PC-9 (cell line): ENCODE results near the gene TBX6. TPM values are rescaled to one million over a fixed set of nuclear protein-coding genes. Genes with fewer than 3 reads are reported as not detected.
"Not testable (repeated sequence)": the region's sequence is repeated elsewhere in the genome, so short reads cannot be mapped to it uniquely, and the experiment has no call there.

Experiments
- BruUV-seq: library from RNA; stranded (reverse); fragments of 400-500 nt; replicated peaks from 2 replicates; lab custom pipeline; 2021; lab: Mats Ljungman, UMichigan
- CTCF ChIA-PET: fragments of 300-600 bp; sonication (Branson Sonifier 250); formaldehyde crosslinking; loops from one replicate; lab custom pipeline; 2022; ENCODE audit warnings: antibody characterized with exemption; lab: Charles Lee
- POLR2A ChIA-PET: fragments of 300-600 bp; sonication (Branson Sonifier 250); formaldehyde crosslinking; loops from one replicate; lab custom pipeline; 2022; ENCODE audit warnings: antibody characterized with exemption; ENCODE audit not compliant: unreplicated experiment; lab: Charles Lee
- DNase-seq, 2 experiments: peaks; one replicate each; pipeline versions ENCODE4 v3.0.0 to v3.0.0-alpha.2; 2015 to 2022; ENCODE audit warnings: mixed read lengths in 1 of 2
- H2AFZ ChIP-seq: fragments of 200-600 bp; sonication (generic); 2 replicates; pipeline ENCODE4 v1.8.1; 2017; ENCODE audit warnings: antibody characterized with exemption
- H3F3A ChIP-seq: fragments of 200-600 bp; sonication (generic); 2 replicates; pipeline ENCODE4 v1.8.1; 2017; ENCODE audit warnings: antibody characterized with exemption, mild to moderate bottlenecking, low read depth; ENCODE audit not compliant: insufficient read depth
- H3K27ac ChIP-seq: fragments of 200-600 bp; sonication (generic); 2 replicates; pipeline ENCODE4 v1.6.1; 2016; ENCODE audit warnings: mixed run types
- H3K27me3 ChIP-seq: fragments of 200-600 bp; sonication (generic); 2 replicates; pipeline ENCODE4 v1.6.1; 2016; ENCODE audit warnings: low read depth, mixed run types; ENCODE audit not compliant: insufficient read depth
- H3K36me3 ChIP-seq: fragments of 200-600 bp; sonication (generic); 2 replicates; pipeline ENCODE4 v1.6.1; 2016; ENCODE audit warnings: low read depth, mixed run types
- H3K4me1 ChIP-seq: fragments of 200-600 bp; sonication (generic); replicated peaks from 2 replicates; pipeline ENCODE4 v1.6.1; 2016; ENCODE audit warnings: mixed run types; ENCODE audit not compliant: insufficient read depth
- H3K4me2 ChIP-seq: fragments of 200-600 bp; sonication (generic); 2 replicates; pipeline ENCODE4 v1.6.1; 2017; ENCODE audit warnings: mixed run types
- H3K4me3 ChIP-seq: fragments of 200-600 bp; sonication (generic); 2 replicates; pipeline ENCODE4 v1.6.1; 2016; ENCODE audit warnings: mixed run types
- H3K79me2 ChIP-seq: fragments of 200-600 bp; sonication (generic); 2 replicates; pipeline ENCODE4 v1.6.1; 2017; ENCODE audit warnings: low read depth, mixed run types
- H3K9me2 ChIP-seq: fragments of 200-600 bp; sonication (generic); 2 replicates; pipeline ENCODE4 v1.8.1; 2017; ENCODE audit warnings: mild to moderate bottlenecking; ENCODE audit not compliant: insufficient read depth
- H3K9me3 ChIP-seq: fragments of 200-600 bp; sonication (generic); 2 replicates; pipeline ENCODE4 v1.8.1; 2016; ENCODE audit warnings: low read depth; ENCODE audit not compliant: insufficient read depth
- H4K20me1 ChIP-seq: fragments of 200-600 bp; sonication (generic); 2 replicates; pipeline ENCODE4 v1.8.1; 2017; ENCODE audit not compliant: insufficient read depth
- EZH2 ChIP-seq: fragments of 200-600 bp; sonication (generic); IDR thresholded peaks from 2 replicates; pipeline ENCODE4 v1.8.0; 2017; ENCODE audit warnings: antibody characterized with exemption, low read depth
- intact Hi-C: fragments of 100-400 bp; cut with micrococcal nuclease; formaldehyde crosslinking; loops from one replicate; pipeline ENCODE4 v1.10.0; 2022; ENCODE audit not compliant: unreplicated experiment
- total RNA-seq: library from RNA; stranded (reverse); gene quantifications from 2 replicates; pipeline ENCODE4 v1.2.3, GENCODE V29; 2021
- TF ChIP-seq, protein P1 (sequence below): fragments of 200-600 bp; sonication (generic); conservative IDR thresholded peaks from 2 replicates; pipeline ENCODE4 v1.6.1; 2017; ENCODE audit warnings: mixed run types, antibody characterized with exemption, mild to moderate bottlenecking, moderate library complexity

Gene TBX6
- total RNA-seq, 1 experiment from 2014 or later = 8.3 TPM

DNA sequence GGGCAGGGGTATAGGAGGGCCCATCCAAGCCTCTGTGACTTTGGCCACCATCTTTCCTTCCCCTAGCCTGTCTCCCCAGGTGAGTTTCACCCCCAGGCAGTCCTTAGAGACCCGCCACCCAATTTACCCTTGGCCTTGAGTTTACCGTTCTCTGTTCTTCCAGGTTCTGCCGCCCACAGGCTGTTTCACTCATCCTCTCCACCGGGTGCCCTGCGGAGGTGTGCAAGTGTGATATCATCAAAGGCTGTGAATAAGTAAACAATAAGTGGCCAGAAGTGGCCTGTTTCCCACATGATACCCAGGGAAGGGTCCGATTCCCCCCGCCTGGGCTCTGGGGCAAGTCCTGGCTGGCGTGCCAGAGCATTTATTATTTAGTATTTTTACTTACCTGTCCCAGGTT, 45.5 kb downstream of the TBX6 start:
- H3F3A ChIP-seq = peaks cover 13% of the 10 kb centered on the region
- no peaks in the 10 kb centered on the region for H4K20me1 ChIP-seq
- POLR2A ChIA-PET = no interaction called here
- H3K9me2 ChIP-seq = no peaks in the 10 kb centered on the region
- no peak for DNase-seq
- H3K27ac ChIP-seq = no peak overlapping the region
- no peaks in the 10 kb centered on the region for H3K36me3 ChIP-seq
- no TSS peak for BruUV-seq
- CTCF ChIA-PET = no interaction called here
- intact Hi-C loops = no loop called here
- H3K4me3 ChIP-seq = no peak overlapping the region
- no peaks in the 10 kb centered on the region for H3K79me2 ChIP-seq
- H3K4me1 ChIP-seq = 0 out of 2 replicates have a peak, but pooled peaks cover 3% of the 10 kb centered on the region
- no peaks in the 10 kb centered on the region for H3K27me3 ChIP-seq
- H3K4me2 ChIP-seq = no peak overlapping the region
- no peaks in the 10 kb centered on the region for H3K9me3 ChIP-seq
- no peak for TF ChIP-seq EZH2
- TF ChIP-seq, protein P1, sequence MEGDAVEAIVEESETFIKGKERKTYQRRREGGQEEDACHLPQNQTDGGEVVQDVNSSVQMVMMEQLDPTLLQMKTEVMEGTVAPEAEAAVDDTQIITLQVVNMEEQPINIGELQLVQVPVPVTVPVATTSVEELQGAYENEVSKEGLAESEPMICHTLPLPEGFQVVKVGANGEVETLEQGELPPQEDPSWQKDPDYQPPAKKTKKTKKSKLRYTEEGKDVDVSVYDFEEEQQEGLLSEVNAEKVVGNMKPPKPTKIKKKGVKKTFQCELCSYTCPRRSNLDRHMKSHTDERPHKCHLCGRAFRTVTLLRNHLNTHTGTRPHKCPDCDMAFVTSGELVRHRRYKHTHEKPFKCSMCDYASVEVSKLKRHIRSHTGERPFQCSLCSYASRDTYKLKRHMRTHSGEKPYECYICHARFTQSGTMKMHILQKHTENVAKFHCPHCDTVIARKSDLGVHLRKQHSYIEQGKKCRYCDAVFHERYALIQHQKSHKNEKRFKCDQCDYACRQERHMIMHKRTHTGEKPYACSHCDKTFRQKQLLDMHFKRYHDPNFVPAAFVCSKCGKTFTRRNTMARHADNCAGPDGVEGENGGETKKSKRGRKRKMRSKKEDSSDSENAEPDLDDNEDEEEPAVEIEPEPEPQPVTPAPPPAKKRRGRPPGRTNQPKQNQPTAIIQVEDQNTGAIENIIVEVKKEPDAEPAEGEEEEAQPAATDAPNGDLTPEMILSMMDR = no peak
- no peak overlapping the region for H2AFZ ChIP-seq

DNA sequence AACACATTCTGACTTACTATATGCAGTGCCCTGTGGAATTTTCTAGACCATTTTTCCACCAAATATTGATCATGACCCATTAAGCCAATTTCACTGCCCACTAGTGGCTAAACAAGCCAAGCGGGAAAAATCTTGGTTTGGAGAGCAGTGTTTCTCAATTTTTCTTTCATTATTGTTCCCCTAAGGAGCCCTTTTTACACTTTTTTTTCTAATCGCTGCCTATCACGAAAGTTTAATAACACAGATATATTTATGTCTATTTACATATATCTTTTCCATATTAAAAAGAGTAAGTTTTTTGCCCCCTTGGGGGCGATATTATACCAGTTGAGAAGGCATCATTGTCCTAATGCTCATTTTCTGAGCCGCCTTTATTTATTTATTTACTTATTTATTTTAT, 49.9 kb downstream of the TBX6 start:
- H3K4me2 ChIP-seq = no peak overlapping the region
- DNase-seq = no peak
- H3K27me3 ChIP-seq = no peaks in the 10 kb centered on the region
- H3F3A ChIP-seq = no peaks in the 10 kb centered on the region
- no TSS peak for BruUV-seq
- no peaks in the 10 kb centered on the region for H3K36me3 ChIP-seq
- no peak overlapping the region for H3K4me3 ChIP-seq
- no peaks in the 10 kb centered on the region for H3K79me2 ChIP-seq
- no peaks in the 10 kb centered on the region for H3K9me3 ChIP-seq
- H3K4me1 ChIP-seq = 0 out of 2 replicates have a peak, but pooled peaks cover 3% of the 10 kb centered on the region
- H2AFZ ChIP-seq = no peak overlapping the region
- no peak for TF ChIP-seq EZH2
- TF ChIP-seq, protein P1 = peak; percentile 74
- intact Hi-C loops = no loop called here
- no peaks in the 10 kb centered on the region for H3K9me2 ChIP-seq
- ChIA-PET POLR2A (no interaction called here), CTCF (interaction anchor here (0.6 kb wide), 1 partner anchor 137 kb away, joined by 4 read pairs; no protein-coding TSS in a partner anchor)
- H4K20me1 ChIP-seq = no peaks in the 10 kb centered on the region
- H3K27ac ChIP-seq = no peak overlapping the region

- H3K36me3 ChIP-seq, DNase-seq, H3K4me1 ChIP-seq, H3K27ac ChIP-seq, H3K9me2 ChIP-seq, BruUV-seq, H3K4me2 ChIP-seq, H3K79me2 ChIP-seq, H3F3A ChIP-seq, H3K9me3 ChIP-seq, H3K27me3 ChIP-seq, H2AFZ ChIP-seq, H3K4me3 ChIP-seq, H4K20me1 ChIP-seq, intact Hi-C loops: not testable (repeated sequence)
- ChIA-PET POLR2A (interaction anchor here (0.6 to 0.7 kb wide), 2 partner anchors 46 to 1116 kb away, joined by 3 to 6 read pairs; partner anchors contain the start of gene RABEP2), CTCF (interaction anchor here (0.7 kb wide), 2 partner anchors 15 to 362 kb away, joined by 3 read pairs; no protein-coding TSS in a partner anchor)
Measured at GRCh38 chr16:30040690-30041089, 51.0 kb downstream of the TBX6 start.
